ENCODE data around the gene ATG2B.

Gene ATG2B

GRCh38 chr14:96400495-96400894 is 37.4 kb upstream of the ATG2B start:
- no peak overlapping the region for H3K14ac ChIP-seq (ENCODE audit: low read length)
- H3K4me1 ChIP-seq (ENCODE audit: control insufficient read depth in 2 of 2, insufficient read depth in 1 of 2, low read depth in 1 of 2, low read length in 2 of 2) = no peaks in the 10 kb centered on the region
- H2BK12ac ChIP-seq (ENCODE audit: low read length) = no peak overlapping the region
- no peak overlapping the region for H3K27ac ChIP-seq (replicated peaks; ENCODE audit: low read length)
- H3K23ac ChIP-seq (ENCODE audit: low read depth, low read length, poor library complexity) = no peak overlapping the region
- no peaks in the 10 kb centered on the region for H3K36me3 ChIP-seq (replicated peaks in 1 of 2; ENCODE audit: control insufficient read depth in 2 of 2, insufficient read depth in 2 of 2, low read length in 2 of 2)
- H4K8ac ChIP-seq (ENCODE audit: low read depth, low read length) = no peak overlapping the region
- no peak overlapping the region for H3K4me3 ChIP-seq (ENCODE audit: low read length in 2 of 2)
- no peaks in the 10 kb centered on the region for H3K79me1 ChIP-seq (ENCODE audit: low read depth, low read length)
- H4K91ac ChIP-seq (ENCODE audit: low read depth, low read length, poor library complexity) = no peak overlapping the region
- H3K4me2 ChIP-seq (ENCODE audit: insufficient read depth, low read length, poor library complexity, severe bottlenecking) = no peak overlapping the region
- no peak overlapping the region for H2AFZ ChIP-seq (ENCODE audit: low read length)
- no peak overlapping the region for H2BK5ac ChIP-seq (ENCODE audit: low read length)
- no peak overlapping the region for H3K4ac ChIP-seq (ENCODE audit: low read length)
- DNase-seq (ENCODE audit: low spot score) = no peak
- H3K18ac ChIP-seq (ENCODE audit: low read length) = no peak overlapping the region
- H3K9ac ChIP-seq (ENCODE audit: low read depth, low read length, poor library complexity) = no peak overlapping the region
- no peaks in the 10 kb centered on the region for H3K9me3 ChIP-seq (replicated peaks in 1 of 2; ENCODE audit: control insufficient read depth in 2 of 2, insufficient read depth in 1 of 2, low read depth in 1 of 2, low read length in 2 of 2)
- H2BK120ac ChIP-seq (ENCODE audit: low read depth, low read length) = no peak overlapping the region
- WGBS, 2 donors (ENCODE audit: extremely low coverage in 2 of 2, insufficient read length in 2 of 2, insufficient replicate concordance in 1 of 2) = no CpG with 5 or more reads among the region's 5 CpGs
- no peak overlapping the region for H2AK5ac ChIP-seq (ENCODE audit: low read depth, low read length)
- H3K27me3 ChIP-seq (ENCODE audit: control insufficient read depth in 3 of 3, insufficient read depth in 3 of 3, low read depth in 1 of 3, low read length in 3 of 3) = no peaks in the 10 kb centered on the region
- H2BK15ac ChIP-seq (ENCODE audit: low read length) = no peak overlapping the region

- no peak overlapping the region for H2AK5ac ChIP-seq (ENCODE audit: low read depth, low read length)
- no peak overlapping the region for H2AFZ ChIP-seq (ENCODE audit: low read length)
- no peak overlapping the region for H2BK12ac ChIP-seq (ENCODE audit: low read length)
- H4K8ac ChIP-seq (ENCODE audit: low read depth, low read length) = no peak overlapping the region
- no peak for DNase-seq (ENCODE audit: low spot score)
- H3K14ac ChIP-seq (ENCODE audit: low read length) = no peak overlapping the region
- H3K23ac ChIP-seq (ENCODE audit: low read depth, low read length, poor library complexity) = no peak overlapping the region
- H3K9ac ChIP-seq (ENCODE audit: low read depth, low read length, poor library complexity) = peak overlapping the region; percentile 55
- no peaks in the 10 kb centered on the region for H3K9me3 ChIP-seq (replicated peaks in 1 of 2; ENCODE audit: control insufficient read depth in 2 of 2, insufficient read depth in 1 of 2, low read depth in 1 of 2, low read length in 2 of 2)
- no peak overlapping the region for H2BK15ac ChIP-seq (ENCODE audit: low read length)
- no peak overlapping the region for H2BK5ac ChIP-seq (ENCODE audit: low read length)
- H4K91ac ChIP-seq (ENCODE audit: low read depth, low read length, poor library complexity) = no peak overlapping the region
- no peak overlapping the region for H2BK120ac ChIP-seq (ENCODE audit: low read depth, low read length)
- no CpG with 5 or more reads among the region's 9 CpGs for WGBS, 2 donors (ENCODE audit: extremely low coverage in 2 of 2, insufficient read length in 2 of 2, insufficient replicate concordance in 1 of 2)
- no peak overlapping the region for H3K4me3 ChIP-seq (ENCODE audit: low read length in 2 of 2)
- no peak overlapping the region for H3K4ac ChIP-seq (ENCODE audit: low read length)
- H3K4me2 ChIP-seq (ENCODE audit: insufficient read depth, low read length, poor library complexity, severe bottlenecking) = no peak overlapping the region
- H3K27me3 ChIP-seq (ENCODE audit: control insufficient read depth in 3 of 3, insufficient read depth in 3 of 3, low read depth in 1 of 3, low read length in 3 of 3) = no peaks in the 10 kb centered on the region
- no peaks in the 10 kb centered on the region for H3K36me3 ChIP-seq (replicated peaks in 1 of 2; ENCODE audit: control insufficient read depth in 2 of 2, insufficient read depth in 2 of 2, low read length in 2 of 2)
- H3K27ac ChIP-seq (replicated peaks; ENCODE audit: low read length) = no peak overlapping the region
- H3K18ac ChIP-seq (ENCODE audit: low read length) = no peak overlapping the region
- no peaks in the 10 kb centered on the region for H3K79me1 ChIP-seq (ENCODE audit: low read depth, low read length)
- no peaks in the 10 kb centered on the region for H3K4me1 ChIP-seq (ENCODE audit: control insufficient read depth in 2 of 2, insufficient read depth in 1 of 2, low read depth in 1 of 2, low read length in 2 of 2)
Observed at GRCh38 chr14:96399405-96399804, 36.3 kb upstream of the ATG2B start.

GRCh38 chr14:96398921-96399320 is 35.8 kb upstream of the ATG2B start:
- H3K4me3 ChIP-seq (ENCODE audit: low read length in 2 of 2) = no peak overlapping the region
- no peak overlapping the region for H4K8ac ChIP-seq (ENCODE audit: low read depth, low read length)
- H2BK5ac ChIP-seq (ENCODE audit: low read length) = no peak overlapping the region
- H3K27me3 ChIP-seq (ENCODE audit: control insufficient read depth in 3 of 3, insufficient read depth in 3 of 3, low read depth in 1 of 3, low read length in 3 of 3) = no peaks in the 10 kb centered on the region
- H2BK12ac ChIP-seq (ENCODE audit: low read length) = no peak overlapping the region
- no peak for DNase-seq (ENCODE audit: low spot score)
- H3K18ac ChIP-seq (ENCODE audit: low read length) = no peak overlapping the region
- H3K4me2 ChIP-seq (ENCODE audit: insufficient read depth, low read length, poor library complexity, severe bottlenecking) = no peak overlapping the region
- no peak overlapping the region for H2BK120ac ChIP-seq (ENCODE audit: low read depth, low read length)
- no peak overlapping the region for H3K27ac ChIP-seq (replicated peaks; ENCODE audit: low read length)
- H2AK5ac ChIP-seq (ENCODE audit: low read depth, low read length) = no peak overlapping the region
- no peak overlapping the region for H3K14ac ChIP-seq (ENCODE audit: low read length)
- no peak overlapping the region for H2AFZ ChIP-seq (ENCODE audit: low read length)
- no CpG with 5 or more reads among the region's 5 CpGs for WGBS, 2 donors (ENCODE audit: extremely low coverage in 2 of 2, insufficient read length in 2 of 2, insufficient replicate concordance in 1 of 2)
- no peak overlapping the region for H3K9ac ChIP-seq (ENCODE audit: low read depth, low read length, poor library complexity)
- H2BK15ac ChIP-seq (ENCODE audit: low read length) = no peak overlapping the region
- no peaks in the 10 kb centered on the region for H3K9me3 ChIP-seq (replicated peaks in 1 of 2; ENCODE audit: control insufficient read depth in 2 of 2, insufficient read depth in 1 of 2, low read depth in 1 of 2, low read length in 2 of 2)
- H3K79me1 ChIP-seq (ENCODE audit: low read depth, low read length) = no peaks in the 10 kb centered on the region
- H3K4me1 ChIP-seq (ENCODE audit: control insufficient read depth in 2 of 2, insufficient read depth in 1 of 2, low read depth in 1 of 2, low read length in 2 of 2) = no peaks in the 10 kb centered on the region
- H3K4ac ChIP-seq (ENCODE audit: low read length) = no peak overlapping the region
- no peak overlapping the region for H4K91ac ChIP-seq (ENCODE audit: low read depth, low read length, poor library complexity)
- no peaks in the 10 kb centered on the region for H3K36me3 ChIP-seq (replicated peaks in 1 of 2; ENCODE audit: control insufficient read depth in 2 of 2, insufficient read depth in 2 of 2, low read length in 2 of 2)
- H3K23ac ChIP-seq (ENCODE audit: low read depth, low read length, poor library complexity) = no peak overlapping the region

GRCh38 chr14:96398432-96398831 is 35.3 kb upstream of the ATG2B start:
- no CpG with 5 or more reads among the region's 8 CpGs for WGBS, 2 donors (ENCODE audit: extremely low coverage in 2 of 2, insufficient read length in 2 of 2, insufficient replicate concordance in 1 of 2)
- no peak overlapping the region for H3K9ac ChIP-seq (ENCODE audit: low read depth, low read length, poor library complexity)

More at GRCh38 chr14:96398432-96398831, 35.3 kb upstream of the ATG2B start:
- no peaks in the 10 kb centered on the region for H3K9me3 ChIP-seq (replicated peaks in 1 of 2; ENCODE audit: control insufficient read depth in 2 of 2, insufficient read depth in 1 of 2, low read depth in 1 of 2, low read length in 2 of 2)
- H4K8ac ChIP-seq (ENCODE audit: low read depth, low read length) = no peak overlapping the region
- no peak overlapping the region for H3K4me3 ChIP-seq (ENCODE audit: low read length in 2 of 2)
- no peak overlapping the region for H2BK15ac ChIP-seq (ENCODE audit: low read length)
- no peak overlapping the region for H2BK120ac ChIP-seq (ENCODE audit: low read depth, low read length)
- peaks cover 0 to under 1% (median 0%) of the 10 kb centered on the region in 3 experiments for H3K27me3 ChIP-seq (ENCODE audit: control insufficient read depth in 3 of 3, insufficient read depth in 3 of 3, low read depth in 1 of 3, low read length in 3 of 3)
- no peak overlapping the region for H3K27ac ChIP-seq (replicated peaks; ENCODE audit: low read length)
- no peaks in the 10 kb centered on the region for H3K36me3 ChIP-seq (replicated peaks in 1 of 2; ENCODE audit: control insufficient read depth in 2 of 2, insufficient read depth in 2 of 2, low read length in 2 of 2)
- no peak overlapping the region for H2BK12ac ChIP-seq (ENCODE audit: low read length)
- H3K4ac ChIP-seq (ENCODE audit: low read length) = no peak overlapping the region
- H3K4me1 ChIP-seq (ENCODE audit: control insufficient read depth in 2 of 2, insufficient read depth in 1 of 2, low read depth in 1 of 2, low read length in 2 of 2) = no peaks in the 10 kb centered on the region
- no peak overlapping the region for H3K18ac ChIP-seq (ENCODE audit: low read length)
- H3K4me2 ChIP-seq (ENCODE audit: insufficient read depth, low read length, poor library complexity, severe bottlenecking) = no peak overlapping the region
- no peak overlapping the region for H2AFZ ChIP-seq (ENCODE audit: low read length)
- no peak overlapping the region for H2AK5ac ChIP-seq (ENCODE audit: low read depth, low read length)
- no peak overlapping the region for H2BK5ac ChIP-seq (ENCODE audit: low read length)
- H3K79me1 ChIP-seq (ENCODE audit: low read depth, low read length) = no peaks in the 10 kb centered on the region
- DNase-seq (ENCODE audit: low spot score) = no peak
- H4K91ac ChIP-seq (ENCODE audit: low read depth, low read length, poor library complexity) = no peak overlapping the region
- H3K23ac ChIP-seq (ENCODE audit: low read depth, low read length, poor library complexity) = no peak overlapping the region
- H3K14ac ChIP-seq (ENCODE audit: low read length) = no peak overlapping the region

All from neuronal stem cell (in vitro differentiated cells).